Ascending aorta (tissue), 2 donors: Measurements from ENCODE around the gene L2HGDH. TPM values are rescaled to one million over a fixed set of nuclear protein-coding genes. Genes with fewer than 3 reads are reported as not detected.

ENCODE experiments used
- DNase-seq, 2 donors: peaks; one replicate each; pipeline ENCODE4 v3.0.0-alpha.2; 2019; ENCODE audit warnings: low spot score in 2 of 2
- H3K27ac ChIP-seq, 2 donors: fragments of 200-600 bp; sonication (generic); one replicate each; pipeline ENCODE4 v1.5.1; 2016 to 2017; ENCODE audit warnings: mild to moderate bottlenecking in 1 of 2
- H3K27me3 ChIP-seq: fragments of 200-600 bp; sonication (generic); one replicate; pipeline ENCODE4 v1.5.1; 2017
- H3K36me3 ChIP-seq, 2 donors: fragments of 200-600 bp; sonication (generic); one replicate each; pipeline ENCODE4 v1.5.1; 2016
- H3K4me1 ChIP-seq, 2 donors: fragments of 200-600 bp; sonication (generic); one replicate each; pipeline ENCODE4 v1.5.1; 2016 to 2017; ENCODE audit warnings: mild to moderate bottlenecking in 1 of 2
- H3K4me3 ChIP-seq, 2 donors: fragments of 200-600 bp; sonication (generic); one replicate each; pipeline ENCODE4 v1.5.1; 2016 to 2017; ENCODE audit warnings: mild to moderate bottlenecking in 1 of 2
- H3K9me3 ChIP-seq, 2 donors: fragments of 200-600 bp; sonication (generic); one replicate each; pipeline ENCODE4 v1.5.1; 2016
- intact Hi-C: fragments of 100-400 bp; cut with DNase I; formaldehyde crosslinking; loops from one replicate; pipeline ENCODE4 v1.15.1; 2023
- total RNA-seq: library from RNA; depleted of rRNA; stranded (reverse); fragments of >200 nt; gene quantifications from one replicate; pipeline ENCODE4 v1.1.0, GENCODE V29; 2016
- TF ChIP-seq, protein P1 (sequence below), 3 experiments: fragments of 200-600 bp in 2 of 3; fragments of 450-650 bp in 1 of 3; sonication (generic) in 2 of 3; IDR thresholded peaks; one replicate each; pipeline ENCODE4 v1.5.1; 2016 to 2019; ENCODE audit warnings: antibody characterized with exemption in 3 of 3, mild to moderate bottlenecking in 1 of 3, moderate library complexity in 1 of 3

The L2HGDH gene
- total RNA-seq: 1.5 TPM

DNA sequence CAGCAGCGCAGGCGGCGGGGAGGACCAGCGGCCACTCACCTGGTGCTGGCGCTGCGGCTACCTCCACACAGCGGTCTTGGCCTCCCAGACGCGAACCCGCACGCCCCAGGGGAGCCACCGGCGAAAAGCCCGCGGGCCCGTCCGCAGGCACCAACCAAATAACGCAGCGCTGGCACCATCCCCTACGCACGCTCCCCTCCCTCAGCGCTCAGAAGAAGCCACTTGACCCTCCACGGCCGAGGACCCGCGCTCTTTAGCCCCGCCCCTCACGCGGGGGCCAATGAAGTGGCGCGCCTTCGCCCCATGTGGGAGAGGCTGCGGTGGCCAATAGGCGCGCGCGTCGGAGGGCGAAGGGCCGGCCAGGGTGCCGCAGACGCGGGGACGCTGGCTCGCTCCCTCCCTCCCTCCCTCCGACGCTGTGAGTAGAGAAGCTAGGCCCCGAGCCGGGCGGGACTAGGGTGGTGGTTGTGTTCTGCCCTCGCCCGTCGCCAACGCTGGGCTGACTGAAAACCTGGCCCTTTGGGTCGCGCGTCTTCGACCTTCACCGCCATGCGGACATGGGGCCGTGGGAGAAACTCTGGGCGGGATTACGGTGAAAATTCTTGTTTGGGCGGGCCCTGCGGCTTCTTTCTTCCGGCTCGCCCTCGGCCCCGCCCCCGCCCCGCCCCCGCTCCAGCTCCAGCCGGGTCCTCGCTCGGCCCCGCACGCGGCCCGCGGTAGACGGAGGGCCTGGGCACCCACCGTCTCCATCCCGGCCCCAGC lies at the start of gene L2HGDH, which contains the start of gene DMAC2L:
Gene L2HGDH, minus strand, starts transcription at position 258 of the 762 bp plus-strand sequence. Its CDS starts 79 bp downstream, at position 179.
Gene DMAC2L, plus strand, starts transcription at position 353 of the 762 bp plus-strand sequence. CDS start 9,164 bp downstream, outside the sequence.
- peak within 1 kb of the TSS; percentile 89 to 92 for H3K27ac ChIP-seq
- no peaks in the 10 kb centered on the region for H3K9me3 ChIP-seq
- DNase-seq: peak; percentile 71 to 95
- no peaks in the 10 kb centered on the region for H3K36me3 ChIP-seq
- no peaks in the 10 kb centered on the region for H3K27me3 ChIP-seq
- peak within 1 kb of the TSS; percentile 67 to 90 for H3K4me3 ChIP-seq
- peaks cover 0 to 8% of the 10 kb centered on the region in 2 donors for H3K4me1 ChIP-seq
- intact Hi-C loops: loop anchor here (1.0 to 10.0 kb wide), 5 partner anchors 9 to 447 kb away; partner anchors contain the start of genes MAP4K5, SAV1 and SOS2
- TF ChIP-seq, protein P1, sequence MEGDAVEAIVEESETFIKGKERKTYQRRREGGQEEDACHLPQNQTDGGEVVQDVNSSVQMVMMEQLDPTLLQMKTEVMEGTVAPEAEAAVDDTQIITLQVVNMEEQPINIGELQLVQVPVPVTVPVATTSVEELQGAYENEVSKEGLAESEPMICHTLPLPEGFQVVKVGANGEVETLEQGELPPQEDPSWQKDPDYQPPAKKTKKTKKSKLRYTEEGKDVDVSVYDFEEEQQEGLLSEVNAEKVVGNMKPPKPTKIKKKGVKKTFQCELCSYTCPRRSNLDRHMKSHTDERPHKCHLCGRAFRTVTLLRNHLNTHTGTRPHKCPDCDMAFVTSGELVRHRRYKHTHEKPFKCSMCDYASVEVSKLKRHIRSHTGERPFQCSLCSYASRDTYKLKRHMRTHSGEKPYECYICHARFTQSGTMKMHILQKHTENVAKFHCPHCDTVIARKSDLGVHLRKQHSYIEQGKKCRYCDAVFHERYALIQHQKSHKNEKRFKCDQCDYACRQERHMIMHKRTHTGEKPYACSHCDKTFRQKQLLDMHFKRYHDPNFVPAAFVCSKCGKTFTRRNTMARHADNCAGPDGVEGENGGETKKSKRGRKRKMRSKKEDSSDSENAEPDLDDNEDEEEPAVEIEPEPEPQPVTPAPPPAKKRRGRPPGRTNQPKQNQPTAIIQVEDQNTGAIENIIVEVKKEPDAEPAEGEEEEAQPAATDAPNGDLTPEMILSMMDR (IDR thresholded peaks at IDR 0.05): no peak

DNA sequence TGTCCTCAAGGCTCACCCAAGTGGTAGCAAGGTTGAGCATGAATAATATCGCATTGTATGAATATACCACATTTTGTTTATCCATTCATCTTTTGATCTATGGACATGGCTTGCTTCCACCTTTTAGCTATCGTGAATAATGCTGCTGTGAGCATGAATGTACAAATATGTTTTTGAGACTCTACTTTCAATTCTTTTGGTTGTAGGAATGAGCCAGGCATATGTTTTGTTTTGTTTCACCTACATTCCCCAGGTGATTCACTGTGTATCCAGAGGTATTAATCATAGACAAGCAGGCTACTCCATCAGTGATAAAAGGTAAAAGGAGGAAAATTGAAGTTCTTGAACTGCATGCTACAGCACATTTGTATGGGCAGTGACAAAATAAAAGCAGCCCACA lies 48.8 kb upstream of the L2HGDH start:
- H3K27me3 ChIP-seq: no peaks in the 10 kb centered on the region
- H3K4me3 ChIP-seq: no peak overlapping the region
- no peaks in the 10 kb centered on the region for H3K9me3 ChIP-seq
- TF ChIP-seq, protein P1 (IDR thresholded peaks at IDR 0.05): no peak
- H3K4me1 ChIP-seq: no peaks in the 10 kb centered on the region
- intact Hi-C loops: no loop called here
- no peaks in the 10 kb centered on the region for H3K36me3 ChIP-seq
- H3K27ac ChIP-seq: no peak overlapping the region
- DNase-seq: no peak

DNA sequence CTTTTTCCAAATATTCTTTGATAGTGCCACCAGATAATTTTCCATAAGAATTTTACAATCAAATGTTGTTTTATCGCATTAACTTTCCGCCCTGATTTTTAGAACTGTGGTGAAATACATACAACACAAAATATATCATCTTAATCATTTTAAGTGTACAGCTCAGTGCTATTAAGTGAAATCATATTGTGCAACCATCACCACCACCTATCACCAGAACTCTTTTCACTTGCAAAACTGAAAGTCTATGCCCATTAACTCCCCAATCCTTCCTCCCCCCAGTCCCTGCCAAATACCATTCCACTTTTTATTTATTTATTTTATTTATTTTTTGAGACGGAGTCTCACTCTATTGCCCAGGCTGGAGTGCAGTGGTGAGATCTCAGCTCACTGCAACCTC lies 48.1 kb upstream of the L2HGDH start:
- no peak overlapping the region for H3K27ac ChIP-seq
- no peaks in the 10 kb centered on the region for H3K9me3 ChIP-seq
- intact Hi-C loops: no loop called here

DNA sequence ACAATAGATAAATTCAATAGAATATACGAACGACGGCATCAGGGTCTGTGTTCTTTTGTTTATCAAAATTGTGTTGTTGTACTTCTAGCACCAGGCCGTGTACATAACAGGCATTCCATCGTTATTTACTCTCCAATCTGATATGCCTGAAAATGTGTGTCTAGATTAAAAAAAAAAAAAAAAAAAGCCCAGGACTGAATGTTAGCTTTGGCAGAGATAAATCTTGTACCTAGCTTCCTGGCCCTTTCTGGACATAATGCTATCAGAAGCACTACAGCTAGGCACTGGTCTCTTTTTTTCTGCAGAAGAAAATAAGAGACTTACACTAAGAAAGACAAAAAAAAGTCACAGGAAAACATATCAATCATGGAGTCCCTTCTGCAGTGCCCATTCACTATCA lies 47.6 kb upstream of the L2HGDH start:
- H3K27me3 ChIP-seq: no peaks in the 10 kb centered on the region
- no peak overlapping the region for H3K4me3 ChIP-seq
- intact Hi-C loops: no loop called here
- TF ChIP-seq, protein P1 (IDR thresholded peaks at IDR 0.05): no peak
- no peak for DNase-seq
- H3K27ac ChIP-seq: no peak overlapping the region
- no peaks in the 10 kb centered on the region for H3K4me1 ChIP-seq
- H3K9me3 ChIP-seq: no peaks in the 10 kb centered on the region
- H3K36me3 ChIP-seq: no peaks in the 10 kb centered on the region

More for the DNA sequence above, 48.1 kb upstream of the L2HGDH start:
- no peaks in the 10 kb centered on the region for H3K36me3 ChIP-seq
- no peak overlapping the region for H3K4me3 ChIP-seq
- no peaks in the 10 kb centered on the region for H3K4me1 ChIP-seq
- no peaks in the 10 kb centered on the region for H3K27me3 ChIP-seq
- TF ChIP-seq, protein P1 (IDR thresholded peaks at IDR 0.05): no peak
- no peak for DNase-seq

DNA sequence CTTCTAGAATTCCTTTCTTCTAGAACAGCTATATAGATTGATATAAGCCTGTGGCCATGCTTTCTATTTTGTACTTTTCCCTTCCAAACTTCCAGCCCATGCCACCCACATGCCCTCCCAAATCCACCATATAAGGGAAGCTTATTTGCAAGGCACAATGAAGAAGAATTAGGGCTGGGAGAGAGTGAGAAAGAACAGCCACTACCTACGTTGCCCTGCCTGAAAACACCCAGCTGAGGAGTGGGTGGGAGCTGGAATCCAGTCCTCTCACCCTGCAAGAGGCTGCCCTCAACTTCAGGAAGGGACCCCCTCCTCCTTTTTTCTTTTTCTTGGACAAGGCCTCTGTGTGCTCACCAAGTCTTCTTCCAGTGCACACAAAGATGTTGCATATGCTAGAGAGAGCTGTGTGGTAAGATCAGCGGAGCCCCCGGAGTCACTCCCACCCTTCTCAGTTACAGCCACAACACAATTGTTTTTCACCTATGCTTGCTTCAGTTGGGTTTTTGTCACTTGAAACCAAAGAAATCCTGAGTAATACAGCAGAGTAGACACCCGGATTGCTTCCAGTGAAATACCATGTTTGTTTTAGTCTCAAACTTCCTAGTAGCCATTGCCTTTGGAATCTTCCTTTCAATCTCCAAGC lies 45.8 kb upstream of the L2HGDH start:
- no peak for DNase-seq
- intact Hi-C loops: no loop called here
- TF ChIP-seq, protein P1 (IDR thresholded peaks at IDR 0.05): no peak
- H3K36me3 ChIP-seq: no peaks in the 10 kb centered on the region
- H3K4me1 ChIP-seq: no peaks in the 10 kb centered on the region
- H3K9me3 ChIP-seq: no peaks in the 10 kb centered on the region
- no peaks in the 10 kb centered on the region for H3K27me3 ChIP-seq
- no peak overlapping the region for H3K27ac ChIP-seq
- no peak overlapping the region for H3K4me3 ChIP-seq
